HepG2 (cell line): Measurements from ENCODE around the gene ARHGEF10L. TPM values are rescaled to one million over a fixed set of nuclear protein-coding genes. Genes with fewer than 3 reads are reported as not detected.

ENCODE experiments used
- ATAC-seq: fragments of 200-7000 bp; cut with Tn5 transposase; 3 replicates; pipeline ENCODE4 v1.9.1; 2020; ENCODE audit warnings: mild to moderate bottlenecking, moderate library complexity
- BruUV-seq: library from RNA; stranded (reverse); fragments of 400-500 nt; replicated peaks from 2 replicates; lab custom pipeline; 2021; lab: Mats Ljungman, UMichigan
- CTCF ChIA-PET: fragments of 300-600 bp; formaldehyde crosslinking; extraction: SDS; loops from one replicate; lab custom pipeline; 2021; ENCODE audit warnings: low total read pairs, inconsistent platforms, low intra/inter-chr PET ratio; lab: Yijun Ruan, JAX
- POLR2A ChIA-PET: fragments of 350-600 bp; sonication (Branson Sonifier 250); formaldehyde crosslinking; loops from one replicate; lab custom pipeline; 2020; ENCODE audit warnings: antibody characterized with exemption, inconsistent platforms; lab: Yijun Ruan, JAX
- DNase-seq: peaks from one replicate; pipeline ENCODE4 v3.0.0-alpha.2; 2015; ENCODE audit warnings: low spot score
- FAIRE-seq: peaks from 3 replicates; lab custom pipeline; 2011; peaks lifted over from hg19 to GRCh38; lab: Jason Lieb, UNC
- H2AFZ ChIP-seq: one replicate; pipeline ENCODE4 v1.6.1; 2011; ENCODE audit warnings: low read length, inconsistent platforms
- H3K27ac ChIP-seq: fragments of 300-600 bp; 3 replicates; pipeline ENCODE4 v1.8.0; 2011; ENCODE audit warnings: mixed run types, mild to moderate bottlenecking, mixed read lengths, low read length, inconsistent platforms; ENCODE audit not compliant: insufficient read depth; ENCODE audit errors: extremely low read length
- H3K27me3 ChIP-seq, 2 experiments: fragments of 200-600 bp in 1 of 2; 2 replicates in 1 of 2; 3 replicates in 1 of 2; pipeline versions ENCODE4 v1.6.0 to v1.8.0; 2011; ENCODE audit warnings: low read length in 2 of 2, mild to moderate bottlenecking in 2 of 2, moderate library complexity in 2 of 2, inconsistent platforms in 1 of 2; ENCODE audit not compliant: insufficient read depth in 2 of 2, control insufficient read depth in 1 of 2
- H3K36me3 ChIP-seq, 2 experiments: fragments of 200-600 bp in 1 of 2; replicated peaks in 1 of 2; 2 replicates in 1 of 2; 3 replicates in 1 of 2; pipeline versions ENCODE4 v1.5.1 to v1.8.0; 2011; ENCODE audit warnings: low read length in 2 of 2, inconsistent platforms in 1 of 2; ENCODE audit not compliant: insufficient read depth in 2 of 2, control insufficient read depth in 1 of 2
- H3K4me1 ChIP-seq: 2 replicates; pipeline ENCODE4 v1.5.1; 2012; ENCODE audit warnings: low read length, inconsistent platforms; ENCODE audit not compliant: insufficient read depth
- H3K4me2 ChIP-seq: 2 replicates; pipeline ENCODE4 v1.6.0; 2011; ENCODE audit warnings: low read depth, low read length, inconsistent platforms
- H3K4me3 ChIP-seq, 3 experiments: fragments of 200-600 bp in 1 of 3; sonication (generic), shearing (Covaris generic) in 1 of 3; replicated peaks in 1 of 3; 2 replicates each; pipeline ENCODE4 v1.5.1; 2011 to 2016; ENCODE audit warnings: low read length in 3 of 3, inconsistent platforms in 2 of 3, low read depth in 2 of 3, mild to moderate bottlenecking in 2 of 3, control low read depth in 1 of 3, mixed read lengths in 1 of 3; ENCODE audit not compliant: insufficient read depth in 1 of 3
- H3K79me2 ChIP-seq: one replicate; pipeline ENCODE4 v1.6.1; 2011; ENCODE audit warnings: low read length, inconsistent platforms; ENCODE audit not compliant: insufficient read depth
- H3K9ac ChIP-seq: 2 replicates; pipeline ENCODE4 v1.6.0; 2011; ENCODE audit warnings: mild to moderate bottlenecking, low read depth, low read length, inconsistent platforms; ENCODE audit not compliant: insufficient read depth
- H3K9me3 ChIP-seq: 2 replicates; pipeline ENCODE4 v1.5.1; 2012; ENCODE audit warnings: mild to moderate bottlenecking, low read length
- H4K20me1 ChIP-seq: 2 replicates; pipeline ENCODE4 v1.6.0; 2011; ENCODE audit warnings: inconsistent platforms, mild to moderate bottlenecking, low read length, moderate library complexity; ENCODE audit not compliant: insufficient read depth
- E2F2 ChIP-seq: sonication (generic); formaldehyde crosslinking; IDR thresholded peaks from 2 replicates; pipeline ENCODE4 v1.4.0; 2020; ENCODE audit warnings: missing genetic modification reagents, borderline replicate concordance
- HOXA3 ChIP-seq: sonication (generic); formaldehyde crosslinking; IDR thresholded peaks from 2 replicates; pipeline ENCODE4 v1.5.0; 2020; ENCODE audit warnings: missing genetic modification reagents
- JUN ChIP-seq: sonication (generic); formaldehyde crosslinking; IDR thresholded peaks from 2 replicates; pipeline ENCODE4 v1.4.0; 2020; ENCODE audit warnings: mild to moderate bottlenecking, missing genetic modification reagents
- MZF1 ChIP-seq: sonication (generic); formaldehyde crosslinking; IDR thresholded peaks from 2 replicates; pipeline ENCODE4 v1.8.1; 2023; ENCODE audit warnings: mild to moderate bottlenecking, missing genetic modification reagents, borderline replicate concordance
- NFIB ChIP-seq: sonication (generic); formaldehyde crosslinking; IDR thresholded peaks from 2 replicates; pipeline ENCODE4 v1.9.0; 2021; ENCODE audit warnings: missing genetic modification reagents, mild to moderate bottlenecking, borderline replicate concordance
- PREB ChIP-seq: sonication (generic); formaldehyde crosslinking; IDR thresholded peaks from 2 replicates; pipeline ENCODE4 v1.4.0; 2020; ENCODE audit warnings: missing genetic modification reagents
- SIN3B ChIP-seq: fragments of 150-350 bp; IDR thresholded peaks from 2 replicates; pipeline ENCODE4 v1.6.1; 2014; ENCODE audit warnings: low read length
- SNRNP70 ChIP-seq: fragments of 200-400 bp; formaldehyde crosslinking; IDR thresholded peaks from 2 replicates; pipeline ENCODE4 v1.6.1; 2017; ENCODE audit warnings: mild to moderate bottlenecking, low read depth, low read length, moderate library complexity
- TBX2 ChIP-seq: sonication (generic); formaldehyde crosslinking; IDR thresholded peaks from 2 replicates; pipeline ENCODE4 v1.5.0; 2020; ENCODE audit warnings: missing genetic modification reagents, mild to moderate bottlenecking, borderline replicate concordance
- ZFP41 ChIP-seq: sonication (generic); formaldehyde crosslinking; IDR thresholded peaks from 2 replicates; pipeline ENCODE4 v1.4.0; 2020; ENCODE audit warnings: mild to moderate bottlenecking, missing genetic modification reagents, borderline replicate concordance
- ZNF224 ChIP-seq: sonication (generic); formaldehyde crosslinking; IDR thresholded peaks from 2 replicates; pipeline ENCODE4 v1.5.0; 2020; ENCODE audit warnings: mild to moderate bottlenecking, missing genetic modification reagents
- ZNF501 ChIP-seq: sonication (generic); formaldehyde crosslinking; IDR thresholded peaks from 2 replicates; pipeline ENCODE4 v1.5.1; 2020; ENCODE audit warnings: mild to moderate bottlenecking, moderate library complexity, missing genetic modification reagents
- ZNF513 ChIP-seq: sonication (generic); formaldehyde crosslinking; conservative IDR thresholded peaks from 2 replicates; pipeline ENCODE4 v1.5.0; 2020; ENCODE audit warnings: missing genetic modification reagents
- ZNF546 ChIP-seq: sonication (generic); formaldehyde crosslinking; conservative IDR thresholded peaks from 2 replicates; pipeline ENCODE4 v1.8.1; 2023; ENCODE audit warnings: mild to moderate bottlenecking, missing genetic modification reagents
- ZNF652 ChIP-seq: IDR thresholded peaks from 2 replicates; pipeline ENCODE4 v1.6.1; 2016; ENCODE audit warnings: low read depth, borderline replicate concordance
- WGBS: methylation state at CpG from one replicate; pipeline ENCODE4 v1.1.6; 2017; ENCODE audit warnings: low lambda C conversion rate; 5-methylcytosine and 5-hydroxymethylcytosine counted together
- in situ Hi-C: cut with HindIII; loops from 2 replicates; pipeline ENCODE4 v1.10.0; 2017; ENCODE audit warnings: low pct_unique_long_range_greater_than_20kb; ENCODE audit not compliant: extremely low pct_ligation_motif_present
- intact Hi-C: fragments of 100-400 bp; cut with micrococcal nuclease; formaldehyde crosslinking; loops from one replicate; pipeline ENCODE4 v1.10.0; 2022; ENCODE audit not compliant: unreplicated experiment
- polyA plus RNA-seq, 8 experiments: library from polyadenylated mRNA; depleted of rRNA in 3 of 8; stranded (reverse) in 7 of 8; unstranded in 1 of 8; fragments of >200 nt; fragmentation: Illumina TruSeq in 4 of 8; extraction: Trizol in 4 of 8; gene quantifications; 2 replicates each; pipeline versions ENCODE4 v1.2.1 to v1.2.3, GENCODE V29; 2011 to 2016; ENCODE audit warnings: low read depth in 4 of 8, missing spikeins in 1 of 8, mixed read lengths in 1 of 8; ENCODE audit not compliant: insufficient read depth in 1 of 8
- total RNA-seq, 5 experiments: library from RNA; depleted of rRNA; stranded (reverse); fragments of >200 nt; fragmentation: Illumina TruSeq; extraction: Trizol; gene quantifications; 2 replicates each; pipeline ENCODE4 v1.2.3, GENCODE V29; 2016; ENCODE audit warnings: low read depth in 1 of 5

The ARHGEF10L gene
- total and polyA plus RNA-seq, 2 of the 13 experiments (the other 11 are each of a cell fraction or from before 2014, with no cell fraction given) = 46.5 to 78.3 TPM

DNA sequence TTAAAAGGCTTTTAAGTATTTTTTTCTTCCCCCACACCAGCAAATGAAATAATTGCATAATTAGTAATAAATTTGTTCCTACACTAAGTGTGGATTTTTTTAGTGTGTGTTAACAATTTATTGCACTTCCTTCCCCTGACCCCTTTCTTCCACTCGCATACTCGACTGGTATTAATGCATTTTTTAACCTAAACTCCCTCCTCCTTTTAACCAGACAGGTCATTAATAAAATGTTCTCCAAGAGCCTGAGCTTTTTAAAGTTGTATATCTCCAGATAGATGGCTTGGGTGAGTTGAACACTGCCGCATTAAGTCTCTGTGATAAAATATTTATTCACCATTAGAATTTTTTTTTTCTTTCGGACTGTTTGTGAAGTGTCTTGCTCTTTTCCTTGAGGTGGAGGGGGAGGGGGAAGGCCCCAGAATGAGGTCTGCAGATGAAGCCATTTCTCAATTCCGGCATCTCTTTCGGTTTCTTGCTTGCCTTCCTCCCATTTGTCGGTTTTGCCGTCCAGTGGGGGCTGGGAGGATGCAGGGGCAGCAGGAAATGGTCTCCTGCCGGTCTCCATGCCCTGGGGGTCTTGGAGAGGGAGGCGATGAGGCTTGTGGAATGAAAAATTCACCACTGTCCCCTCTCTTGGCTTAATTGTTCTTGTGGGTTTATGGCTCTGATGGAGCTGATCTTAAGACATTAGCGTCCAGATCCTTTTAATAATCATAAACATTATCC lies 151.6 kb downstream of the ARHGEF10L start:
- Histone ChIP-seq H3K4me2 (no peak overlapping the region), H3K27ac (no peak overlapping the region), H3K4me3 (no peak overlapping the region), H2AFZ (no peak overlapping the region), H3K4me1 (no peaks in the 10 kb centered on the region), H3K9me3 (no peaks in the 10 kb centered on the region), H3K9ac (no peak overlapping the region), H4K20me1 (peaks cover 25% of the 10 kb centered on the region; the same call in 1 of the 2 replicates), H3K27me3 (no peaks in the 10 kb centered on the region), H3K36me3 (peaks cover 50 to 88% of the 10 kb centered on the region in 2 experiments), H3K79me2 (no peaks in the 10 kb centered on the region)
- ATAC-seq (no peak), DNase-seq (no peak), FAIRE-seq (no peak)
- TF ChIP-seq ZNF652 = no peak
- TF ChIP-seq ZNF224 (CRISPR knock-in tag) = no peak
- TF ChIP-seq E2F2 = no peak
- no peak for TF ChIP-seq NFIB (CRISPR knock-in tag)
- WGBS = 90% methylated on average over 11 of the region's 11 CpGs
- ChIA-PET POLR2A (no interaction called here), CTCF (no interaction called here)
- intact Hi-C loops = no loop called here
- BruUV-seq = no TSS peak
- in situ Hi-C loops = no loop called here

DNA sequence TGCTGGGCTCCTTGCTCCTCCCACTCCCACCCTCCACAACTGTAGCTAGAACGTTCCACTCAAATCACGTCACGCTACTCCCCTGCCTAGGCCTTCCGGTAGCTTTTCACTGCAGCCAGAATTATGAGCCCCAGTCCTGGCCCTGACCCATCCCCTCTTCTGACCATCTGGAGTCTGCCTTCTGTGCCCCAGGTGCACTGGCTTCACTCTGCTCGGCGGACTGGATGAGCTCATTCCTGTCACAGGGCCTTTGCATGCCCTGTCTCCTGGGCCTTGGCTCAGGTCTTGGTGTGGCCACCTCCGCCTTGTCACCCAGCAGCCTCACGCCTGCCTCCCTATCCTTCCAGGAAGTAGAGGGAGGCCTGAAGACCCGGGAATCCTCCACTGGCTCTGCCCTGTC lies 153.1 kb downstream of the ARHGEF10L start:
- no peak overlapping the region for H3K4me2 ChIP-seq
- no peak overlapping the region for H2AFZ ChIP-seq
- BruUV-seq = no TSS peak
- ATAC-seq (no peak), DNase-seq (no peak), FAIRE-seq (no peak)
- no peak overlapping the region for H3K27ac ChIP-seq
- peaks cover 15% of the 10 kb centered on the region; the same call in 1 of the 2 replicates for H4K20me1 ChIP-seq
- CTCF ChIA-PET = no interaction called here
- no peaks in the 10 kb centered on the region for H3K27me3 ChIP-seq
- peaks cover 46 to 83% of the 10 kb centered on the region in 2 experiments for H3K36me3 ChIP-seq
- no peak overlapping the region for H3K4me3 ChIP-seq
- in situ Hi-C loops (no loop called here), intact Hi-C loops (no loop called here)
- H3K4me1 ChIP-seq = no peaks in the 10 kb centered on the region
- 85% methylated on average over 9 of the region's 9 CpGs for WGBS
- no peaks in the 10 kb centered on the region for H3K79me2 ChIP-seq
- POLR2A ChIA-PET = no interaction called here
- no peaks in the 10 kb centered on the region for H3K9me3 ChIP-seq
- no peak overlapping the region for H3K9ac ChIP-seq
- no peak for TF ChIP-seq TBX2 (CRISPR knock-in tag)
- TF ChIP-seq ZNF546 = no peak
- no peak for TF ChIP-seq SNRNP70
- TF ChIP-seq ZNF501 (CRISPR knock-in tag) = no peak
- no peak for TF ChIP-seq HOXA3 (CRISPR knock-in tag)
- no peak for TF ChIP-seq ZNF513 (CRISPR knock-in tag)
- TF ChIP-seq MZF1 (CRISPR knock-in tag) = no peak
- TF ChIP-seq JUN (CRISPR knock-in tag) = no peak
- TF ChIP-seq ZFP41 (CRISPR knock-in tag) = no peak
- TF ChIP-seq PREB (CRISPR knock-in tag) = no peak
- no peak for TF ChIP-seq SIN3B
